ENCODE data around the gene ST7.

- TF ChIP-seq CTCF (IDR thresholded peaks at IDR 0.05) (no peak), POLR2A (IDR thresholded peaks at IDR 0.05) (no peak)
These were observed 255.0 kb downstream of the ST7 start for GRCh38 chr7:117208257-117208656.
